ENCODE results near the gene PKLR.
A peak's percentile ranks its signal among the peaks of the same experiment; 100 is the strongest.
"Not testable (repeated sequence)": the region's sequence is repeated elsewhere in the genome, so short reads cannot be mapped to it uniquely, and the experiment has no call there.

The PKLR gene

GRCh38 chr1:155301342-155301841 lies at the start of gene PKLR:
PKLR (minus strand) TSS chr1:155301438; CDS start chr1:155301395, 43 bp downstream.
- no peak for DNase-seq (ENCODE audit: low read depth in 4 of 4, low spot score in 1 of 4)

- no peak for DNase-seq (ENCODE audit: low read depth in 4 of 4, low spot score in 1 of 4)
These were observed 41.6 kb upstream of the PKLR start for GRCh38 chr1:155342842-155343241.

GRCh38 chr1:155339515-155340097 lies 38.4 kb upstream of the PKLR start:
- DNase-seq (ENCODE audit: low read depth in 4 of 4, low spot score in 1 of 4), result no peak

- DNase-seq (ENCODE audit: low read depth in 4 of 4, low spot score in 1 of 4), result no peak
These were observed 33.7 kb upstream of the PKLR start for GRCh38 chr1:155334962-155335361.

- no peak for DNase-seq (ENCODE audit: low read depth in 4 of 4, low spot score in 1 of 4)
These were observed 28.9 kb upstream of the PKLR start for GRCh38 chr1:155329980-155330598.

GRCh38 chr1:155328856-155329255 lies 27.6 kb upstream of the PKLR start:
- DNase-seq (ENCODE audit: low read depth in 4 of 4, low spot score in 1 of 4), result not testable (repeated sequence)

- DNase-seq (ENCODE audit: low read depth in 4 of 4, low spot score in 1 of 4), result no peak
These were observed 26.7 kb upstream of the PKLR start for GRCh38 chr1:155327981-155328380.

- DNase-seq (ENCODE audit: low read depth in 4 of 4, low spot score in 1 of 4), result no peak
These were observed 25.4 kb upstream of the PKLR start for GRCh38 chr1:155326631-155327037.

DNA sequence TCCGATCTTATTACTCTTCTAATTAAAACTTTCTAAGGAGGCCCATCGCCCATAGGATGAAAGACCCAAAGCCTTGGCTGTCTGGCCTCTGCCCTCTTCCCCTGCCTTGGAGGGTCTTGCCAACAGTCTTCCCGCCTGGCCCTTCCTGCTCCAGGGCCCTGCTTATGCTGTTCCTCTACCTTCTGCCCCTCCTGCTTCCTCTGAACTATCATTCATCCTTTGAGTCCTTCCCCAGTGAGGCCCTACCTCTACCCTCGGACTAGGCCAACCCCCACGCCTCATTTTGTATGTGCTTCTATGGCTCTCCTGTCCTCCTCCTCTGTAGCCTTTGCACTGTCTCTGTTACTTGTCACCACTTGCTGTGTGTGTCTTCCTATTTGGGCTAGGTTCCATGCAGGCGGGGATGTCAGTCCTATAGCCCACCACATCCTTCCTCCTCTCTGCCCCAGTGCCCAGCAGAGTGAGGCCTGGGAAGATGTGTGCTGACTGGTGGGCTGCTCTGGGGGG lies 24.8 kb upstream of the PKLR start:
- DNase-seq (ENCODE audit: low read depth in 4 of 4, low spot score in 1 of 4), result no peak

DNA sequence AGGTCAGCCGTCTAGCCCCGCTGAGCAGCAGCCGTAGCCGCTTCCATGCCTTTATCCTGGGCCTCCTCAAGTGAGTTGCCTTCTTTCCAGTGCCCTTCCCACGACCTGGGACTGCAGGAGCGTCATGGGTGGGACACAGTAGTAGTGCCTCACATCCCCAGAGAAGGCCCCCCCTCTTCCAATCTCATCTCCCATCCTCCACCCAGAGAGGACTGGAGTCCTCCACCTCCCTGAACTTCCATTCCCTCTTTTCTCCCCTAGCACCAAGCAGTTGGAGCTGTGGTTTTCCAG lies 24.3 kb upstream of the PKLR start:
- no peak for DNase-seq (ENCODE audit: low read depth in 4 of 4, low spot score in 1 of 4)

DNA sequence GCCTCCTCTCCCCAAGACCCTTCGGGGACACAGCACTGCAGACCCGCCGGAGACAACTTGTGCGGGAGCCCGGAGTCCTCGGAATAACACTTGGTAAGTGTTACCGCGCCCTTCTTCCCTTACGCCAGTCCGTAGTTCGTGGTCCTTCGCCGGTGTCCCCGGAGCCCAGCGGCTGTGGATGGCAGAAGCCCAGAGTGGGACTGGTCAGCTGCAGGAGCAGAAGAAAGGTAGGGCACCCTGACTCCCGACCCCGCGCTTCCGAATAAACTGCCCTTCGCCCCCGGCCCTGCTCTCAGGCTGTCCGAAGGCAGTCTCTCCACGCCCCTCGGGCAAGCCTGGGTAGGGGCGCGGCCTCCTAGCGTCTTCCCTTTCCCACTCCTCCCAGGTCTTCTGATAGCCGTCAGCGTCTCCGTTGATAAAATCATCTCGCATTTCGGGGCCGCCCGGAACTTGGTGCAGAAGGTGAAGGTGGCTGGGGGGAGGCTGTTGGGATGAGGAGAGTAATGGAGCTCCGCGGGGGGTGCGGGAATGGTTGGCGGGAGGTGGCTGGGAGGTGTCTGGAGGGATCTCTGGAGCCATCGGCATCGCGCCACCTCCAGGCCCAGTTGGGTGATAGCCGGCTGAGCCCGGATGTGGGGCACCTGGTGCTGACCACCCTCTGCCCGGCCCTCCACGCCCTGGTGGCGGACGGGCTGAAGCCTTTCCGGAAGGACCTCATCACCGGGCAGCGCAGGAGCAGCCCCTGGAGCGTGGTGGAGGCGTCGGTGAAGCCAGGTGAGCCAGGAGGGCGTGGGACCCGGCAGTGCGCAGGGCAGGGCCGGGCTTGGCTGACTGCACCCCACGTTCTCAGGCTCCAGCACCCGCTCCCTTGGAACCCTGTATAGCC lies 23.7 kb upstream of the PKLR start:
- DNase-seq (ENCODE audit: low read depth in 4 of 4, low spot score in 1 of 4), result no peak

DNA sequence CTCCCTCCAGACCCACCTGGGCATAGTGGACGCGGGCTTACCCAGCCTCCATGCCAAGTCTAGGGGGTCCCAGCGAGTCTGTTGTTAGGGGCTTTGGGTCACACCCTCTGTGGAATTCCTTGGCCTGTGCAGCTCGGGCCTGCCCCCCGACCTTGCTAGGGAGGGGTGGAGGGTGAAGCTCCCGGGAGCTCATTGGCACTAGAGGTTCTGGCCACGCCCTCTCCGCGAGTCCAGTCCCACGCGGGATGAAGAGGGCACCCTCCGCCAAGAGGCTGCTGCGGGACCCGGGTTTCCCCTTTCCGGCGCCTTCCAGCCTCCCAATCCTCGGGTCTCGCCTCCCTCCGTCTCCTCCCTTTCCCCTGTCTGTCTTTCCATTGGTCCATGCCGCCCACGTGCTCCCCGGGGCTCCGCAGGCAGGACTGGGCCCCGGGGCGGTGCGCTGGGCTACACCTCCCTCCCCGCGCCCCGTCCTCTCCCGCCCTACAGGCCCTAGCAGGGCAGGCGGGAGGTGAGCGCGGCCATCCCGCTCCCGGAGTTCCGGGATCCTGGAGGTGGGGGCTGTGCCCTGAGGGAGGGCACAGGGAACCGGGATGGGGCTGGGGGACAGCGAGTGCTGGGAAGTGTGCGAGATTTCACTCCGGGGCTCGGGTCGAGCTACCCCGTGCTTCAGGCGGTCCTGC lies 22.9 kb upstream of the PKLR start:
- peak; percentile 69 to 95 (median 80) for DNase-seq (ENCODE audit: low read depth in 4 of 4, low spot score in 1 of 4)

DNA sequence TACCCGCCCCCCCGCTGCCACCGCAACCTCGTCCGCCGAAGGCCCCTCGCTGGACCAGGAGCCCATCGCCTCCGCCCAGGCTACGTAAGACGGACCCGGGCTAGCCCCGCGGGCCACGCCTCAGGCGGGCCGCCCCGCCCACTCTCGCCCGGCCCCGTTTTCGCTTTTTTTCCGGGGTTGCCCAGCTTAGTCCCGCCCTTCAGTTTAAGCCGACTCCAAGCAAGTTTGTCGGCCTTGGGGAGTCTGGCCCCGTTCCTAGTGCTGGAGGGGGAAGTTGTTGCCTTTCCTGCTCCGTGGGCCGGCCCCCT lies 22.4 kb upstream of the PKLR start:
- peak; percentile 53 to 84 (median 65) for DNase-seq (ENCODE audit: low read depth in 4 of 4, low spot score in 1 of 4)

- DNase-seq (ENCODE audit: low read depth in 4 of 4, low spot score in 1 of 4), result peak; percentile 75 to 89 (median 88)
These were observed 21.9 kb upstream of the PKLR start for GRCh38 chr1:155322953-155323728.

- DNase-seq (ENCODE audit: low read depth in 4 of 4, low spot score in 1 of 4), result no peak
These were observed 21.3 kb upstream of the PKLR start for GRCh38 chr1:155322571-155322952.

DNA sequence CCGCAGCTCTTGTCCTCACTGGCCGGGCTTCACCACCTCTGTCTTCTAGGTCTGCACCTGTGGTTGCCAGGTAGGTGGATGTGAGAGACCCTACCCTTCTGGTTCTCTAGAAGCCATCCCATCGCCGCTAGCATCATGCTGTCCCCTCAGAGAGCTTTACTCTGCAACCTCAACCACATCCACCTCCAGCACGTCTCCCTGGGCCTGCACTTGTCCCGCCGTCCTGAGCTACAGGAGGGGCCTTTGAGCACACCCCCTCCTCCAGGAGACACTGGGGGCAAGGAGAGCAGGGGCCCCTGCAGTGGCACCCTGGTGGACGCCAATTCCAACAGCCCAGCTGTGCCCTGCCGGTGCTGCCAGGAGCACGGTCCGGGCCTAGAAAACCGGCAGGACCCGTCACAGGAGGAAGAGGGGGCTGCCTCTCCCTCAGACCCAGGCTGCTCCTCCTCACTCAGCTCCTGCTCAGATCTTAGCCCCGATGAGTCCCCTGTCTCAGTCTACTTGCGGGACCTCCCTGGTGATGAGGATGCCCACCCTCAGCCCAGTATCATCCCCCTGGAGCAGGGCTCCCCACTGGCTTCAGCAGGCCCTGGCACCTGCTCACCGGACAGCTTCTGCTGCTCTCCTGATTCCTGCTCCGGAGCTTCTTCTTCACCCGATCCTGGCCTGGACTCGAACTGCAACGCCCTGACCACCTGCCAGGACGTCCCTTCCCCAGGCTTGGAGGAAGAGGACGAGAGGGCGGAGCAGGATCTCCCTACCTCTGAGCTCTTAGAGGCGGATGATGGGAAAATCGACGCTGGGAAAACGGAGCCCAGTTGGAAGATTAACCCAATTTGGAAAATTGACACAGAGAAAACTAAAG lies 20.6 kb upstream of the PKLR start:
- DNase-seq (ENCODE audit: low read depth in 4 of 4, low spot score in 1 of 4), result no peak

GRCh38 chr1:155320661-155321617 lies 19.7 kb upstream of the PKLR start, which contains the start of gene RUSC1:
RUSC1 (plus strand) TSS chr1:155320894; CDS start chr1:155321774, 880 bp downstream.
- peak in 3 of 4 experiments; percentile 45 to 67 (median 58) for DNase-seq (ENCODE audit: low read depth in 4 of 4, low spot score in 1 of 4)

DNA sequence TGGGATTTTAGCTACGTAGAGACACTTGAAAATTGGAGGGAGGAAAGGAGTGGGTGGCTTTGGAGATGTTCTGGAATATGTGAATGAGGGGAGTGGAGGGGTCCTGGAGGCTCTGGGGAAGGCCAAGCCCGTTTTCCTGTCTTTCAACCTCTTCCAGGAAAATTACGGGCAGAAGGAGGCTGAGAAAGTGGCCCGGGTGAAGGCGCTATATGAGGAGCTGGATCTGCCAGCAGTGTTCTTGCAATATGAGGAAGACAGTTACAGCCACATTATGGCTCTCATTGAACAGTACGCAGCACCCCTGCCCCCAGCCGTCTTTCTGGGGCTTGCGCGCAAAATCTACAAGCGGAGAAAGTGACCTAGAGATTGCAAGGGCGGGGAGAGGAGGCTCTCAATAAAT lies 19.0 kb upstream of the PKLR start:
- no peak for DNase-seq (ENCODE audit: low read depth in 4 of 4, low spot score in 1 of 4)

DNA sequence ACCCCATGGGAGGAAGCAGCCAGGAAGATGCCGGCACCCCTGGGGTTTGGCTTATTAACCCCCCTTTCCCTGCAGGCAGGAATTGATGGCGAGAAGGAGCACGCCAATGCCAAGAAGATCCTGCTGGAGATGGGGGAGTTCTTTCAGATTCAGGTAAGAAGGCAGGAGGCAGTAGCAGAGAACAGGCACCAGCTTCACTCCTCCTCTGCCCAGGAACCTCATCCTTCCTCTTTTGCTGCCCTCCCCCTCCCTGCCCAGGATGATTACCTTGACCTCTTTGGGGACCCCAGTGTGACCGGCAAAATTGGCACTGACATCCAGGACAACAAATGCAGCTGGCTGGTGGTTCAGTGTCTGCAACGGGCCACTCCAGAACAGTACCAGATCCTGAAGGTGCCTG lies 18.3 kb upstream of the PKLR start:
- no peak for DNase-seq (ENCODE audit: low read depth in 4 of 4, low spot score in 1 of 4)
